Osteocyte (in vitro differentiated cells): Measurements from ENCODE around the gene NECTIN1. TPM values are rescaled to one million over a fixed set of nuclear protein-coding genes. Genes with fewer than 3 reads are reported as not detected.
"Not testable (repeated sequence)": the region's sequence is repeated elsewhere in the genome, so short reads cannot be mapped to it uniquely, and the experiment has no call there.

Experiments
- DNase-seq: peaks from one replicate; pipeline ENCODE4 v3.0.0; 2021; ENCODE audit warnings: mixed read lengths; ENCODE audit not compliant: unreplicated experiment; ENCODE audit errors: extremely low spot score
- H3K27ac Mint-ChIP-seq: one replicate; pipeline ENCODE4 v1.8.0; 2021; ENCODE audit warnings: mild to moderate bottlenecking, mixed read lengths; ENCODE audit not compliant: unreplicated experiment
- H3K27me3 Mint-ChIP-seq: one replicate; pipeline ENCODE4 v1.8.0; 2021; ENCODE audit warnings: mixed read lengths; ENCODE audit not compliant: unreplicated experiment
- H3K36me3 Mint-ChIP-seq: one replicate; pipeline ENCODE4 v1.8.0; 2021; ENCODE audit warnings: mixed read lengths; ENCODE audit not compliant: unreplicated experiment
- H3K4me1 Mint-ChIP-seq: one replicate; pipeline ENCODE4 v1.8.0; 2021; ENCODE audit warnings: mixed read lengths; ENCODE audit not compliant: unreplicated experiment
- H3K4me3 Mint-ChIP-seq: one replicate; pipeline ENCODE4 v1.8.0; 2021; ENCODE audit warnings: mild to moderate bottlenecking, moderate library complexity, mixed read lengths; ENCODE audit not compliant: unreplicated experiment
- H3K9me3 Mint-ChIP-seq: one replicate; pipeline ENCODE4 v1.8.0; 2021; ENCODE audit warnings: mixed read lengths; ENCODE audit not compliant: unreplicated experiment
- CTCF ChIP-seq: fragments of 200-600 bp; sonication (generic); IDR thresholded peaks from 2 replicates; pipeline ENCODE4 v1.5.0; 2021; ENCODE audit warnings: antibody characterized with exemption, mild to moderate bottlenecking, moderate library complexity
- total RNA-seq: library from RNA; stranded (reverse); gene quantifications from 2 replicates; pipeline ENCODE4 v1.2.1, GENCODE V29; 2021

Gene NECTIN1
- total RNA-seq, 1 donor from 2014 or later, result 7.2 TPM

DNA sequence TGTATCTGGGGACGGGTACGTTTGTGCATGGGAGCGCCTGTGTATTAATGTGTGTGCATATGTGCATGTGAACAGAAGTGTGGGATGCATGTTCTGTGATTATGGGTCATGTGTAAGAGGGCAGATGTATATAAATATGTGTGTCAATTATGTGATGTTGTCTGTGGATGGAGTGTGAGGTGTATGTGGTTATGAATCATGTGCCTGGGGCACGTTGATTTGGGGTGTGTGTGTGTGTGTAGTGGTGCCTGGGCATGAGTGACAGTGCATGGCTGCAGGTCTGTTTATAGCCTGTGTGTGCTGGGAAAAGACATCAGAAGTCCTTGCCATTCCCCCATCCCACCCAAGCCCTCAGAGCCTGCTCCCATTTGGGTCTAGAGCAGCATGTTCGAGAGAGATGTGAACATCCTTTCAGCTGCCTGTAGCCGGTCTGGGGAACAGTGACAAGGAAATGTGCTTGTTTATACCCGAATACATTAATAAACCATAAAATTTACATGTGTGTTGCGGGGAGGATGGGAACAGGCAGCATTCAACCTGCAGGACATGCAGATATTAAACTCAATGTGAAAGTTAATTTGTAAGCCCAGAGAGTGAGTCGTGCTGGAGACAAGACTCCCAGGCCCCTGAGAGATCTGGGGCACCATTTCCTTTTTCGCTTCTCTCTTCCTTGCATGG lies 129.0 kb downstream of the NECTIN1 start:
- H3K9me3 Mint-ChIP-seq, result no peaks in the 10 kb centered on the region
- H3K4me1 Mint-ChIP-seq, result peaks cover 15% of the 10 kb centered on the region
- no peak overlapping the region for H3K27ac Mint-ChIP-seq
- H3K27me3 Mint-ChIP-seq, result no peaks in the 10 kb centered on the region
- H3K36me3 Mint-ChIP-seq, result no peaks in the 10 kb centered on the region
- no peak overlapping the region for H3K4me3 Mint-ChIP-seq
- no peak for DNase-seq
- no peak for TF ChIP-seq CTCF

GRCh38 chr11:119595941-119596340 lies 133.1 kb downstream of the NECTIN1 start:
- not testable (repeated sequence) for DNase-seq, H3K4me3 Mint-ChIP-seq, H3K27ac Mint-ChIP-seq, H3K27me3 Mint-ChIP-seq, H3K36me3 Mint-ChIP-seq, H3K9me3 Mint-ChIP-seq
- H3K4me1 Mint-ChIP-seq, result peaks cover 24% of the 10 kb centered on the region

- no peak for DNase-seq
- Mint-ChIP-seq H3K4me3 (no peak overlapping the region), H3K27ac (peak overlapping the region; percentile 20), H3K4me1 (peaks cover 24% of the 10 kb centered on the region), H3K9me3 (no peaks in the 10 kb centered on the region), H3K36me3 (no peaks in the 10 kb centered on the region), H3K27me3 (no peaks in the 10 kb centered on the region)
- no peak for TF ChIP-seq CTCF
These were observed 134.3 kb downstream of the NECTIN1 start for GRCh38 chr11:119594639-119595249.

- H3K9me3 Mint-ChIP-seq, result no peaks in the 10 kb centered on the region
- no peaks in the 10 kb centered on the region for H3K27me3 Mint-ChIP-seq
- H3K36me3 Mint-ChIP-seq, result no peaks in the 10 kb centered on the region
- peaks cover 20% of the 10 kb centered on the region for H3K4me1 Mint-ChIP-seq
- DNase-seq, result no peak
- TF ChIP-seq CTCF, result no peak
- no peak overlapping the region for H3K27ac Mint-ChIP-seq
- no peak overlapping the region for H3K4me3 Mint-ChIP-seq
These were observed 135.7 kb downstream of the NECTIN1 start for GRCh38 chr11:119593346-119593745.

GRCh38 chr11:119592642-119593041 lies 136.4 kb downstream of the NECTIN1 start:
- Mint-ChIP-seq H3K27me3 (no peaks in the 10 kb centered on the region), H3K9me3 (no peaks in the 10 kb centered on the region), H3K4me3 (no peak overlapping the region), H3K36me3 (no peaks in the 10 kb centered on the region), H3K27ac (no peak overlapping the region), H3K4me1 (peaks cover 16% of the 10 kb centered on the region)
- no peak for DNase-seq
- no peak for TF ChIP-seq CTCF
